CMK (cell line): ENCODE measurements around the gene NOS2.
A peak's percentile ranks its signal among the peaks of the same experiment; 100 is the strongest.
"Not testable (repeated sequence)": the region's sequence is repeated elsewhere in the genome, so short reads cannot be mapped to it uniquely, and the experiment has no call there.

Source experiments
- DNase-seq: peaks from one replicate; pipeline ENCODE4 v3.0.0-alpha.2; 2010; ENCODE audit warnings: low read depth

Gene NOS2

GRCh38 chr17:27783440-27784350, 16.6 kb downstream of the NOS2 start:
- DNase-seq: no peak

- DNase-seq: no peak
Observed at GRCh38 chr17:27782791-27783206, 17.5 kb downstream of the NOS2 start.

- DNase-seq: no peak
Observed at GRCh38 chr17:27780828-27781404, 19.4 kb downstream of the NOS2 start.

- DNase-seq: no peak
Observed at GRCh38 chr17:27780092-27780827, 20.1 kb downstream of the NOS2 start.

GRCh38 chr17:27778183-27778582, 22.1 kb downstream of the NOS2 start:
- no peak for DNase-seq

- no peak for DNase-seq
Observed at GRCh38 chr17:27776882-27777624, 23.3 kb downstream of the NOS2 start.

GRCh38 chr17:27771586-27771985, 28.7 kb downstream of the NOS2 start:
- no peak for DNase-seq

- no peak for DNase-seq
Observed at GRCh38 chr17:27770877-27771276, 29.5 kb downstream of the NOS2 start.

GRCh38 chr17:27768858-27769410, 31.4 kb downstream of the NOS2 start:
- no peak for DNase-seq

- DNase-seq: no peak
Observed at GRCh38 chr17:27766438-27766837, 33.9 kb downstream of the NOS2 start.

GRCh38 chr17:27765353-27765752, 35.0 kb downstream of the NOS2 start:
- no peak for DNase-seq

- DNase-seq: no peak
Observed at GRCh38 chr17:27764589-27764988, 35.7 kb downstream of the NOS2 start.

GRCh38 chr17:27762527-27763305, 37.6 kb downstream of the NOS2 start:
- DNase-seq: no peak

- DNase-seq: not testable (repeated sequence)
Observed at GRCh38 chr17:27760931-27761330, 39.4 kb downstream of the NOS2 start.

GRCh38 chr17:27760069-27760885, 40.1 kb downstream of the NOS2 start:
- DNase-seq: no peak

GRCh38 chr17:27759528-27759927, 40.8 kb downstream of the NOS2 start:
- DNase-seq: no peak

GRCh38 chr17:27756467-27757371, 43.6 kb downstream of the NOS2 start:
- DNase-seq: peak; percentile 45

GRCh38 chr17:27755706-27756466, 44.4 kb downstream of the NOS2 start:
- no peak for DNase-seq
